Esophagus squamous epithelium (tissue), 4 donors: Measurements from ENCODE around the gene PAPPA.

Experiments used
- POLR2A ChIP-seq, 4 donors: fragments of 450-650 bp; IDR thresholded peaks; one replicate each; pipeline ENCODE4 v1.6.1; 2017; ENCODE audit warnings: antibody characterized with exemption in 4 of 4, mild to moderate bottlenecking in 4 of 4, moderate library complexity in 3 of 4
- TF ChIP-seq, protein P1 (sequence below), 6 experiments: fragments of 450-650 bp in 4 of 6; fragments of 200-600 bp in 2 of 6; sonication (generic) in 2 of 6; IDR thresholded peaks; one replicate each; pipeline ENCODE4 v1.5.1; 2016 to 2019; ENCODE audit warnings: antibody characterized with exemption in 6 of 6, mild to moderate bottlenecking in 4 of 6, moderate library complexity in 4 of 6

DNA sequence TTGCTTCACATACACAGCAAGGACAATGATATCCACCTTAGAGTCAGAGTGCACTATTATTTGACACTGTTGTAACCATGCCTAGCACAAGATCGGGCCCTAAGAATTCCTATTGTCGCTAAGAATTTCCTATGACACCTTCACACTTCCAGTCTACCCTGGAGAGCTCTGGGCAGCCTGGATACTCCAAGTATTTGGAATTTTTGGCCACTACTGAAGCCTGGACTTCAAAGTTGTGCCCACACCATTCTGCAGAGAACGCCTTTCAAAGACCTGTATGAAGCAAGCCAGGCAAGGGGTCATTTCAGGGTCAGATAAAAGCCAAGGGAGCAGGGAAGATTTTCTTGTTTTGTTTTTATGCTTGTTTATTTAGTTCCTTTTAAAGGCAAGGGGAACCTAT is 179.7 kb downstream of the PAPPA start:
- TF ChIP-seq, protein P1, sequence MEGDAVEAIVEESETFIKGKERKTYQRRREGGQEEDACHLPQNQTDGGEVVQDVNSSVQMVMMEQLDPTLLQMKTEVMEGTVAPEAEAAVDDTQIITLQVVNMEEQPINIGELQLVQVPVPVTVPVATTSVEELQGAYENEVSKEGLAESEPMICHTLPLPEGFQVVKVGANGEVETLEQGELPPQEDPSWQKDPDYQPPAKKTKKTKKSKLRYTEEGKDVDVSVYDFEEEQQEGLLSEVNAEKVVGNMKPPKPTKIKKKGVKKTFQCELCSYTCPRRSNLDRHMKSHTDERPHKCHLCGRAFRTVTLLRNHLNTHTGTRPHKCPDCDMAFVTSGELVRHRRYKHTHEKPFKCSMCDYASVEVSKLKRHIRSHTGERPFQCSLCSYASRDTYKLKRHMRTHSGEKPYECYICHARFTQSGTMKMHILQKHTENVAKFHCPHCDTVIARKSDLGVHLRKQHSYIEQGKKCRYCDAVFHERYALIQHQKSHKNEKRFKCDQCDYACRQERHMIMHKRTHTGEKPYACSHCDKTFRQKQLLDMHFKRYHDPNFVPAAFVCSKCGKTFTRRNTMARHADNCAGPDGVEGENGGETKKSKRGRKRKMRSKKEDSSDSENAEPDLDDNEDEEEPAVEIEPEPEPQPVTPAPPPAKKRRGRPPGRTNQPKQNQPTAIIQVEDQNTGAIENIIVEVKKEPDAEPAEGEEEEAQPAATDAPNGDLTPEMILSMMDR (IDR thresholded peaks at IDR 0.05): no peak
- no peak for TF ChIP-seq POLR2A (IDR thresholded peaks at IDR 0.05)
